ENCODE results near the gene ADRA2B.

The ADRA2B gene

GRCh38 chr2:96138179-96139145 lies 22.1 kb upstream of the ADRA2B start, which contains the start of gene ASTL:
ASTL (minus strand) TSS chr2:96138502; CDS start chr2:96138436, 66 bp downstream.
- Histone ChIP-seq H3K27ac (no peak within 1 kb of the TSS), H3K4me3 (ENCODE audit: low read depth, low read length) (no peak within 1 kb of the TSS), H3K36me3 (replicated peaks) (no peaks in the 10 kb centered on the region), H3K27me3 (replicated peaks) (peaks cover 12% of the 10 kb centered on the region)
- in situ Hi-C loops (cut with HindIII; ENCODE audit: low pct_ligation_motif_present, low sequenced_read_pairs) = no loop called here
- peak; percentile 28 for DNase-seq
- TF ChIP-seq CTCF (IDR thresholded peaks at IDR 0.05; ENCODE audit: low read depth, low read length, missing control alignments) = peak; percentile 78

- DNase-seq = no peak
- peaks cover 12% of the 10 kb centered on the region for H3K27me3 ChIP-seq (replicated peaks)
- no peak for TF ChIP-seq CTCF (IDR thresholded peaks at IDR 0.05; ENCODE audit: low read depth, low read length, missing control alignments)
- in situ Hi-C loops (cut with HindIII; ENCODE audit: low pct_ligation_motif_present, low sequenced_read_pairs) = no loop called here
- H3K36me3 ChIP-seq (replicated peaks) = no peaks in the 10 kb centered on the region
- no peak overlapping the region for H3K4me3 ChIP-seq (ENCODE audit: low read depth, low read length)
- H3K27ac ChIP-seq = no peak overlapping the region
Observed at GRCh38 chr2:96137321-96138178, 21.2 kb upstream of the ADRA2B start.

- H3K36me3 ChIP-seq (replicated peaks) = no peaks in the 10 kb centered on the region
- no peak for TF ChIP-seq CTCF (IDR thresholded peaks at IDR 0.05; ENCODE audit: low read depth, low read length, missing control alignments)
- no peak for DNase-seq
- peaks cover 12% of the 10 kb centered on the region for H3K27me3 ChIP-seq (replicated peaks)
- H3K4me3 ChIP-seq (ENCODE audit: low read depth, low read length) = no peak overlapping the region
- no peak overlapping the region for H3K27ac ChIP-seq
- in situ Hi-C loops (cut with HindIII; ENCODE audit: low pct_ligation_motif_present, low sequenced_read_pairs) = no loop called here
Observed at GRCh38 chr2:96136129-96136720, 19.9 kb upstream of the ADRA2B start.

GRCh38 chr2:96135621-96136020 lies 19.2 kb upstream of the ADRA2B start:
- no peak for TF ChIP-seq CTCF (IDR thresholded peaks at IDR 0.05; ENCODE audit: low read depth, low read length, missing control alignments)
- Histone ChIP-seq H3K27ac (no peak overlapping the region), H3K4me3 (ENCODE audit: low read depth, low read length) (no peak overlapping the region), H3K36me3 (replicated peaks) (no peaks in the 10 kb centered on the region), H3K27me3 (replicated peaks) (peaks cover 12% of the 10 kb centered on the region)
- DNase-seq = no peak
- in situ Hi-C loops (cut with HindIII; ENCODE audit: low pct_ligation_motif_present, low sequenced_read_pairs) = no loop called here

GRCh38 chr2:96135171-96135570 lies 18.8 kb upstream of the ADRA2B start:
- H3K27me3 ChIP-seq (replicated peaks) = peaks cover 15% of the 10 kb centered on the region
- TF ChIP-seq CTCF (IDR thresholded peaks at IDR 0.05; ENCODE audit: low read depth, low read length, missing control alignments) = no peak
- H3K36me3 ChIP-seq (replicated peaks) = no peaks in the 10 kb centered on the region
- in situ Hi-C loops (cut with HindIII; ENCODE audit: low pct_ligation_motif_present, low sequenced_read_pairs) = no loop called here
- no peak for DNase-seq
- H3K4me3 ChIP-seq (ENCODE audit: low read depth, low read length) = no peak overlapping the region
- no peak overlapping the region for H3K27ac ChIP-seq
